Measurements from ENCODE around the gene NR3C2. TPM values are rescaled to one million over a fixed set of nuclear protein-coding genes. Genes with fewer than 3 reads are reported as not detected.

The NR3C2 gene
- total RNA-seq, 1 experiment from 2014 or later: 2.7 TPM

GRCh38 chr4:148059617-148060180 is 382.5 kb downstream of the NR3C2 start:
- Histone ChIP-seq H3K27me3 (ENCODE audit: insufficient read depth, low read length) (no peaks in the 10 kb centered on the region), H3K9me3 (ENCODE audit: control insufficient read depth in 1 of 2, insufficient read depth in 1 of 2, low read depth in 1 of 2, low read length in 2 of 2) (no peaks in the 10 kb centered on the region), H3K27ac (ENCODE audit: low read depth, low read length) (no peak overlapping the region), H3K9ac (ENCODE audit: low read length) (no peak overlapping the region), H2AFZ (ENCODE audit: low read depth, low read length, poor library complexity, severe bottlenecking) (no peak overlapping the region), H3K9me2 (ENCODE audit: insufficient read depth) (no peaks in the 10 kb centered on the region), H3K4me1 (ENCODE audit: control insufficient read depth in 1 of 2, insufficient read depth in 2 of 2, low read length in 2 of 2) (peaks cover 0 to 10% of the 10 kb centered on the region in 2 experiments; a peak in 2 of 4 replicates), H3K4me3 (replicated peaks in 1 of 2; ENCODE audit: low read depth in 1 of 2, low read length in 2 of 2) (no peak overlapping the region), H3K36me3 (ENCODE audit: control insufficient read depth in 1 of 2, insufficient read depth in 2 of 2, low read length in 2 of 2) (no peaks in the 10 kb centered on the region), H3K4me2 (ENCODE audit: low read length) (no peak overlapping the region), H4K20me1 (ENCODE audit: insufficient read depth) (no peaks in the 10 kb centered on the region), H3K79me2 (ENCODE audit: insufficient read depth, low read length) (no peaks in the 10 kb centered on the region)
- ChIA-PET POLR2A (no interaction called here), RAD21 (ENCODE audit: low non-redundant PET in 1 of 2, low total read pairs in 2 of 2, uncharacterized antibody in 2 of 2, unreplicated experiment in 2 of 2) (no interaction called here), CTCF (no interaction called here)
- no TSS peak for BruUV-seq (replicated peaks)
- DNase-seq (ENCODE audit: low read depth, low spot score) (no peak), ATAC-seq (no peak)
- TF ChIP-seq ELF1 (IDR thresholded peaks at IDR 0.05; ENCODE audit: borderline replicate concordance, low read depth) (no peak), SRF (IDR thresholded peaks at IDR 0.05; ENCODE audit: low read depth) (no peak), EGR1 (IDR thresholded peaks at IDR 0.05; ENCODE audit: low read depth) (no peak), EZH2phosphoT487 (IDR thresholded peaks at IDR 0.05; ENCODE audit: borderline replicate concordance) (no peak), POLR2A (IDR thresholded peaks at IDR 0.05; ENCODE audit: borderline replicate concordance, extremely low read depth, insufficient read depth, insufficient read length) (no peak)
- TF ChIP-seq, protein P1, sequence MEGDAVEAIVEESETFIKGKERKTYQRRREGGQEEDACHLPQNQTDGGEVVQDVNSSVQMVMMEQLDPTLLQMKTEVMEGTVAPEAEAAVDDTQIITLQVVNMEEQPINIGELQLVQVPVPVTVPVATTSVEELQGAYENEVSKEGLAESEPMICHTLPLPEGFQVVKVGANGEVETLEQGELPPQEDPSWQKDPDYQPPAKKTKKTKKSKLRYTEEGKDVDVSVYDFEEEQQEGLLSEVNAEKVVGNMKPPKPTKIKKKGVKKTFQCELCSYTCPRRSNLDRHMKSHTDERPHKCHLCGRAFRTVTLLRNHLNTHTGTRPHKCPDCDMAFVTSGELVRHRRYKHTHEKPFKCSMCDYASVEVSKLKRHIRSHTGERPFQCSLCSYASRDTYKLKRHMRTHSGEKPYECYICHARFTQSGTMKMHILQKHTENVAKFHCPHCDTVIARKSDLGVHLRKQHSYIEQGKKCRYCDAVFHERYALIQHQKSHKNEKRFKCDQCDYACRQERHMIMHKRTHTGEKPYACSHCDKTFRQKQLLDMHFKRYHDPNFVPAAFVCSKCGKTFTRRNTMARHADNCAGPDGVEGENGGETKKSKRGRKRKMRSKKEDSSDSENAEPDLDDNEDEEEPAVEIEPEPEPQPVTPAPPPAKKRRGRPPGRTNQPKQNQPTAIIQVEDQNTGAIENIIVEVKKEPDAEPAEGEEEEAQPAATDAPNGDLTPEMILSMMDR (IDR thresholded peaks at IDR 0.05 in 2 of 3, conservative IDR thresholded peaks at IDR 0.05 in 1 of 3; ENCODE audit: borderline replicate concordance in 1 of 3, insufficient read depth in 1 of 3, low read depth in 2 of 3, low read length in 2 of 3): no peak
- intact Hi-C loops (cut with micrococcal nuclease): no loop called here
